Measurements from ENCODE around the gene C4BPB.

The C4BPB gene

DNA sequence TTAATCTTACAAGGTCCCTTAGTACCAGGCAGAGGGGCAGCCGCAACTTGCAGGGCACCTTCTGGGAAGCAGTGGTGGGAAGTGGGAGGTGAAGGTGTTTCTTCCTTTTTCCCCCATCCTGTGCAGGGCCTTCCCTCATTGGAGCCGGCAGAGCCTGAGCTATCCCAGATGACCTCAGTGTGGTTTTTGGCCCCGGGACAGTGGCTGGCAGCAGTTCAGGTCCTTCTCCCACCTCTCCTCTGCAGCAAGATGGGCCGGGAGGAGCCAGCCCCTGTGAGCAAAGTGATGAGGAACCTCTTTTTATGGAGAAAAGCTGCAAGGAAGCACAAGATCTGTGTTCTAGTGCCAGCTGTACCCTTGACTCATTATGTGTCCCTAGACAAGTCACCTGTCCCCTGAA is 28.8 kb upstream of the C4BPB start:
- DNase-seq (ENCODE audit: low read depth), result no peak

- DNase-seq (ENCODE audit: low read depth), result no peak
Observed at GRCh38 chr1:207060596-207060995, 28.1 kb upstream of the C4BPB start.

- no peak for DNase-seq (ENCODE audit: low read depth)
Observed at GRCh38 chr1:207062058-207062457, 26.6 kb upstream of the C4BPB start.

GRCh38 chr1:207063014-207063413 is 25.6 kb upstream of the C4BPB start:
- no peak for DNase-seq (ENCODE audit: low read depth)

- no peak for DNase-seq (ENCODE audit: low read depth)
Observed at GRCh38 chr1:207064561-207064960, 24.1 kb upstream of the C4BPB start.

GRCh38 chr1:207067185-207067584 is 21.5 kb upstream of the C4BPB start:
- DNase-seq (ENCODE audit: low read depth), result no peak

DNA sequence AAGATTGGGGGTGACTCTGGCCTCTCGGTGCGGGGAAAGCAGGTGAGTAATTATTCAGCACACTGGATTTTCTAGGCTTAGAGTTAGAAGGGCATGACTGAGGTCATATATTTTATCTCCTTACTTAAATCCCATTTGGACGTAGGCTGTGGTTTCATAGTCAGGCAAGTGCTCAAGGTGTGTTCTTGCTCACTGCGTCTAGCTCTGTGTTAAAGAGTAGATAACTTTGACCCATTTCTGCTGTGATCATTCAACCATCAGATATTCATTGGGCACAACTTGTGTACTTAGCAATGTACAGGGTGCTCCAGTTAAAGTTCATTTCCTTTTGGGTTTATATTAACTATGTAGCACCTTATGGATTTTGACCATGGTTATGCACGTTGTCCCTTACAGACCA is 21.0 kb upstream of the C4BPB start:
- no peak for DNase-seq (ENCODE audit: low read depth)

DNA sequence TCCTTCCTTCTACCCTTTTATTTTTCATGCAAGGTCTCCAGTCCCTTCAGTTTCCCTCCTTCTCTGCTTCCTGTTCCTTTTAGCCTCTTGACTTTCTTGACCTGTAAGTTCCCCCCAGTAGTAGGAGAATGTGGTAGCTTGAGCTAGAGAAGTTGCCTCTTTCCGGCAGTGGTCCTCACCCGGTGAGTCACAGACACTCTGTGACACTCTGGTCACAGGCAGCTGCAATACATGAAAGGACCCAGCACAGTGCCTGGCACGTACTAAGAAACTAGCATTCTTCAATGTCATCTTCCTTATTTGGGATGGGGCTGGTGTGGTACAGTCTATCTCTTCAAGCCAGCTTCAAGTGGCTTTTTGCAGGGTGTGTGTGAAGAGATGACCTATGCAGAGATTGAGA is 19.6 kb upstream of the C4BPB start:
- no peak for DNase-seq (ENCODE audit: low read depth)

GRCh38 chr1:207069858-207070506 is 18.7 kb upstream of the C4BPB start:
- DNase-seq (ENCODE audit: low read depth), result no peak

DNA sequence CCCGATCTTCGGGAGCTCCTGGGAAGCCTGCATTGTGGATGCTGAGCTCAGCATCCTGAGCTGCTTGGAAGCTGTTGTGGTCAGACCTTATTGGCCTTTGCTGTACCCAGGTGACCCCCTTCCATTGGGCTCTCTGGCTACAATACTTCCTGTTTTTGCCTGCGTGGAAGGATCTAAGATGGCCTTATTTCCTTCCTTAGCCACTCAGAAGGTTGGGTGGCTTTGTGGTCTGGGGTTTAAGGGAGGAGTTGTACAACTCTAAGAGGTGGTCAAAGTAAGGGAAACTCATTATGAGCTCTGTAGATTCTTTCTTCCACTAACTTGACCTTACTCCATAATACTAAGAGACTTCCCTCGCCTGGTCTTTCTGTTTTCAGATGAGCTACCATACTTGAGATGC is 17.8 kb upstream of the C4BPB start:
- DNase-seq (ENCODE audit: low read depth), result no peak

- no peak for DNase-seq (ENCODE audit: low read depth)
Observed at GRCh38 chr1:207071426-207071825, 17.2 kb upstream of the C4BPB start.

GRCh38 chr1:207072233-207072632 is 16.4 kb upstream of the C4BPB start:
- DNase-seq (ENCODE audit: low read depth), result no peak

DNA sequence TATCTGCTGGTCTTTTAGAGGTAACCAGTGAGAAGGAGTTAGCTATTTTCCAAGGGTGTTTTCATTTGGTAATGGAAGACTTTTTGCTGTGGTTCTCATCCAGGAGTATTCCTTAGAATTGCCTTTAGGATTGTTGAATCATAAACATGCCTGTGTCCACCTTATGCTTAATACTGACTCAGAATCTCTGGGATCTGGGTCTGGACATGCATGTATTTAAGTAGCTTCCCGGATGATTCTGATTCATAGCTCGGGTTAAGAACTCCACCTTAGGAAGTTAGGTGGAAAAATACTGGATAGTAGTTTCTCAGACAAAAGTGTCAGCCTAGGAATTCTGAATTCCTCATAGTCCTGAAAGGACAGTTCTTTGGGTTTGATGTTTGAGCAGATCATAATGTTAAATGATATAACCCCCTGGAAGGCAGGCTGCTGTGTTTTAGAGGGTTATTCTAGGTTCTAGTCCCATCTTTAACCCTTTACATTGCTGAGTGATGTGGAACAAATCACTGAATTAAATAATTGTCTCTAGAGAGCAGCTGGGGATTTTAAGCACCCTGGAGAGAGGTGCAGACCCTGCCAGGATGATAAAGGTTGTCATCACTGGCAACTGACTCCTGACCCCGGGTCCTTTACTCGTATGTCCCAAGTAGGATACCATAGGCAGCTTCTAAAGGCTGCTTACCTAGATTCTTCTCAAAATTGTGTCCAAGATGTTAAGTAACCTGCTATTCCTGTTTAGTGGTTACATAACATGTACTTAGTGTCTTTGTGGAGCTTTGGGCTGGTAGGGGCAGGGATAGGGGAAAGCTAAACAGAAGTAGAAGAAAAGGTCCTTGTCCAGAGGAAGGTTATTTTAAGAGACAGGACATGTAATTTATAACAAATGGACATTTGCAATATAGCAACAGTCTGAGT is 14.5 kb upstream of the C4BPB start:
- DNase-seq (ENCODE audit: low read depth), result no peak

- DNase-seq (ENCODE audit: low read depth), result no peak
Observed at GRCh38 chr1:207076181-207076955, 12.3 kb upstream of the C4BPB start.

DNA sequence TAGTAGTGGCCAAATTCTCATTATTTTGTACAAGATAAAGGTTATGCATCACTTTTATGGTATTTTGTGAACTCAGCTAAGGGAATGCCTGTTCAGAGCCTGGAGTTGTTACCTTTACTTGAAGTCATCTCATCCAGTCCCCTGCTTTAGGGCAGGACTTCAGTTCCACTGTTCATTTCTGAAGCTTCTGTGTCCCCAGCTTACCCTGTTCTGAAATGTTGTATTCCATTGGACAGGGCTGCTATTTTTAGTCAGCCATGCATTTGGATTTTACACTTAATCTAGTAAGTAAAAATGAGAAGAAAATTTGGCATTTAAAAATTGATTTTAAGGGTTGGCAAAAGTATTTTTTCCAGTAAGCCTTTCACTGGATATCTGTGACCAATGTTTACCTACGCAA is 11.6 kb upstream of the C4BPB start:
- DNase-seq (ENCODE audit: low read depth), result no peak

GRCh38 chr1:207077470-207078377 is 10.9 kb upstream of the C4BPB start:
- DNase-seq (ENCODE audit: low read depth), result peak; percentile 45

- no peak for DNase-seq (ENCODE audit: low read depth)
Observed at GRCh38 chr1:207078578-207079132, 10.0 kb upstream of the C4BPB start.

DNA sequence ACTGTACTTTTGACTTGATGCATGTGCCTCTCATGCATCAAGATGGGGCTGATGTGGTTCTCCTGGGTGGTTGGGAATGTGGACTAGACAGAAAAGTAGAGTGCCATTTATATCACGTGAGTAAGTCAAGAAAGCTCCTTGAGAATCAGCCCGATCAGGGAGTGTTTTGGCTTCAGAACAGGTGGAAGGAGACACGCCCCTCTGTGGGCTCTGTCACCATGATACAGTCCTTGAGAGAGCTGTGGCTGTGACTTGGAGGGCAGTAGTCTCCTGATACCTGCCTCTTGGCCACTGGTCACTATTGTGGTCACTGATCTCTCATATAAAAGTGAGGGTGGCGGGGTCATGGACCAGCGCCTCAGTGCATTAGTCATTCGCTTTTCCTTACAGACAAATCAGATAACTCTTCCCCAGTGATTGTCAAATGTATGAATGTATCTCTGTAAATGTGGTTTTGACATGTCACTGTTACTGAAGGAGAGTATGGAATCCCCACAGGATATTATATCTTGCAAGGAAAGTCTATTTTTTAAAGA is 8.9 kb upstream of the C4BPB start:
- no peak for DNase-seq (ENCODE audit: low read depth)

GRCh38 chr1:207081088-207081487 is 7.6 kb upstream of the C4BPB start:
- no peak for DNase-seq (ENCODE audit: low read depth)

GRCh38 chr1:207081806-207082205 is 6.9 kb upstream of the C4BPB start:
- no peak for DNase-seq (ENCODE audit: low read depth)

DNA sequence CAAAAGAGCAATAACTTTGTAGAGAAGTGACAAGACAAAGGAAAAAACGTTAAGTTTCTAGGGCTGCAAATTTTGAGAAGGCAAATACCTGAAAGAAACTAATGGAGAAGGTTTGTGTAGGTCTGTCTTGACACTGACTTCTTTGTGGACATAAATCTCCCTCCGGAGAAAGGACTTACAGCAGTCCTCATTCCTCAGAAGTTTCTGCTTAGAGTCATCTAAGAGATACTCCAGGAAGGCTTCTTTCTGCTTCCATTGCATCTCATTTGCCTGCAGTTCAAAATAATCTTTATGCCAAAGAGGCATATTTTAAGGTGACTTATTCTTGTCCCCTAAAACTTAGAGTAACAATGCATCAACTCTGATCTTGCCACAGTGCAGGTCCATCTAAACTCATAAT is 4.4 kb upstream of the C4BPB start:
- no peak for DNase-seq (ENCODE audit: low read depth)

All from activated T-cell treated with anti-CD3 and anti-CD28 coated beads for 1 hour (primary cell).